ENCODE data around the gene PCBP3.

- TF ChIP-seq PBX3 (IDR thresholded peaks at IDR 0.05; ENCODE audit: insufficient replicate concordance, low read depth, low read length) (no peak), POLR2A (IDR thresholded peaks at IDR 0.05; ENCODE audit: low read depth, low read length) (no peak), TAF1 (IDR thresholded peaks at IDR 0.05; ENCODE audit: borderline replicate concordance, low read depth, low read length) (no peak), MAX (IDR thresholded peaks at IDR 0.05; ENCODE audit: low read depth, low read length) (no peak), CTCF (IDR thresholded peaks at IDR 0.05 in 2 of 3, conservative IDR thresholded peaks at IDR 0.05 in 1 of 3; ENCODE audit: control insufficient read depth in 2 of 3, extremely low read depth in 1 of 3, insufficient read depth in 1 of 3, low read depth in 3 of 3, low read length in 3 of 3) (no peak), CHD1 (IDR thresholded peaks at IDR 0.05; ENCODE audit: low read depth, low read length) (no peak), SRF (IDR thresholded peaks at IDR 0.05; ENCODE audit: low read depth in 2 of 2, low read length in 2 of 2) (no peak), CREB1 (IDR thresholded peaks at IDR 0.05; ENCODE audit: low read depth) (no peak), CEBPZ (IDR thresholded peaks at IDR 0.05; ENCODE audit: low read depth, low read length) (no peak), RAD21 (IDR thresholded peaks at IDR 0.05; ENCODE audit: insufficient read depth, low read depth, low read length) (no peak), IKZF1 (conservative IDR thresholded peaks at IDR 0.05) (no peak), MEF2B (IDR thresholded peaks at IDR 0.05; ENCODE audit: partially characterized antibody, poor library complexity, severe bottlenecking) (no peak), NRF1 (conservative IDR thresholded peaks at IDR 0.05; ENCODE audit: low read depth, low read length) (no peak)
Measured at GRCh38 chr21:45901061-45901690, 257.7 kb downstream of the PCBP3 start.

All from GM12878 (cell line).